AML-193 (cell line): ENCODE measurements around the gene RBFOX1.

ENCODE experiments used
- DNase-seq, 2 experiments: peaks; one replicate each; lab custom pipeline; 2025; lab: John Stamatoyannopoulos, UW

Gene RBFOX1

DNA sequence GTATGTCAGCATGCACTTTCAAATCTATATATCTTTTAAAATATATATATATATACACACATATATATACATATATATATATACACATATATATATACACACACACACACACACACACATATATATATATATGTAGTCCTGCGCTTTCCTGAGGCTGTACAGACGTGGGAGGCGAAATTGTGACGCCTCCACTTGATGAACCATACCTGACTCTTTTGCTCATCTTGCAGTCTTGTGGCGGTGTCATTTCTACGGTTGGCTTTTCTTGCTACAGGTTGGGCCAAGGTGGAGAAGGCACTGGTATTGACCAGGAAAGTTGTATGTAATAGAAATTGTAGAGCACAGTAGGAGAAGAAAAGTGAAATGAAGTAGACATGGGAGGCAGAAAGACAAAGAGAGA lies 88.2 kb downstream of the RBFOX1 start:
- DNase-seq, result no peak

DNA sequence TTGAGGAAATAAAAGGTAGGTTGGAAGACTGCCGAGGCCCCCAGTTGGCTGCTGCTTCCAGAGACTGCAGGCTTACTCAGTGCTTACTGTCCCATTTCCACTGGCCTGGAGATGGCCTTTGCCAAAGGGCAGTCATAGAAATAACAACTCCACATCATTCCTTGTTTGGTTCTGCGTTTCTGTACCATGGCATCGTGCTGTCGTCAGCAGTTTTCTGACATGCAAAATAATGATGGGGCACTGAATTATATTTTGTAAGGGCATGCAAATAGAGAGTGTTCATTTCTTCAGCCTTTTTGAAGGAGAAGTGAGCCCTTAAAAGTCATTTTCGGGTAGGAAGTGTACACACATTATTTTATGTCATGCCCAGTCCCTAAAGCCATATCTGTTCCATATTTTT lies 88.9 kb downstream of the RBFOX1 start:
- no peak for DNase-seq

DNA sequence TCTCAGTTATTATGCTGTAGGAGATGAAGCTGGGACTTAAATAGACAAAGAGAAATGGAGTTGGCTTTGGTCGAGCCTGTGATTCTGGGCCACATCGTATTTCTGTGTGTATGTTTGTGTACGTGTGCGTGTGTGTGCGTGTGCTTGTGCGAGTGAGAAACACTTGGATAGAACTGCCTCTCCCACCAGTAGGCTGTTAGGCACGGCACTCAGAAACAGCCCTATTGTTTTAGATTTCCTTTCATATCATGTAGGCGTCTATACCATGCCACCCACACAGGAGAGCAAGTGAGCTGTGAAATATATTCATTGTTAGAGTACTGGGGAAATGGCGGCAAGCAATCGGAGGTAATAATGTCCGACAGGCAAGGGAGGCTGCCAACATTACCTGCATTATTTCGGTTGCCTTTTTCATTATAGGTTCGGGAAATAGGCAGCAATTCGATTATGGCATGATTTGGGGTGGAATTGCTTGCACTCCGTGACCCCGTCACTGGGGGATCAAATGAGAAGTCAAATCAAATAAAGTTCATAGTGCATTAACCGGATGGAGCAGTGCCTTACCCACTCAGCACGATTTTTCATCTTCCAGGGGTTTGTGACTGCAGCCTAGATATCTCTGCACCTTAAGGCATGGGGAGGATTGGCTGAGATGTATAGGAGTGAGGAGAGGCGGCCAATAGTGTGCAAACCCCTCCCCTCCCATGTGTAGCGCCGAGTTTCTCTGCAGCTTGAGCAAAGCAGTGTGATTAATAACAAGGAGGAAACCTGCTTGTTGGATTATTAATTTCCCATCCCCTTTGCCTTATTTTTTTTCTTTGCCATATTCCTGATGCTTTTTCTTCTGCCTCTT lies 89.6 kb downstream of the RBFOX1 start:
- no peak for DNase-seq

DNA sequence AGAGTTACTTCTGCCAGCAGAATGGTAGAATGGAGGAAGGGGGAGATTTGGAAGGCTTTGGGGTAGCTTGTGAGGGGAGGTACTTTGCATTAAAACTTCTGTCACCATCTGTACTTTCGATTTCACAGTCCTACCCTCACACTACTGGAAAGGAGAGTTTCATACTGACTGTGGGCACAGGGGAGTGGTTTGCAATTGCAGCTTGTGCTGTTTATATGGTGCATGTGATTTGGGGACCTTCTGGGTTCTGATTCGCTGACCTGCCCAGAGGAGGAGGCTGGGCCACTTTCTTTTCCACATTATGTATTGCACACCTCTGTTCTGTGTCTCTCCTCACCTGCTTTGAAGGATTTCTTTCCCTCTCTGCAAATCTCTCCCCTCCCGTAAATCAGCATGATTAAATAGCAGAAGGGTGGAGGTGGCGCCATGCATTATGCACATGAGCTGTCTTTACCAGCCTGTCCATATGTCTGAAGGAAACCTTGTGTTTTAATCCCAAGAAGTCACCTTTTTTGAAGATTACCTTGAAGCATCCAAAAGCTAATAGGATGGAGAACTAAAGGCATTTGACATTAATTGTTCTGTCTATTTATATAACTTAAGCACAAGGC lies 90.9 kb downstream of the RBFOX1 start:
- DNase-seq, result no peak

DNA sequence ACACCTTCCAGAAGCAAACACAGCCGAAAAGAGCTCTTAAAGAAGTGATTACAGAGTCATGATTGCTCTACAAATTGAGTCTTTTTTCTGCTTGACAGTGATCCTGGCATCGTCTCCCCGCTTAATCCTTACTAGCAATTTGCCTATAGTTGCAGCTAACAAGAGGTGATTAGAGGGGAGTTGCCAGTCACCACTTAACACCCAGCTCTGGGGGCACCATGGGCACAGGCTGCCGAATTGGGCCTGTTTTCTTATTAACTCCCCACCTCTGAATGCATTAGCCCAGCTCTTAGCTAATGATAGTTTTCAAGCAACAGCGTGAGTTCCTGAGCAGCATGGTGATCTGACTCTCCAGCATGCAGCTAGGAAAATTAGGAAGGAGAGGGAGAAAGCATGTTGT lies 93.5 kb downstream of the RBFOX1 start:
- no peak for DNase-seq

DNA sequence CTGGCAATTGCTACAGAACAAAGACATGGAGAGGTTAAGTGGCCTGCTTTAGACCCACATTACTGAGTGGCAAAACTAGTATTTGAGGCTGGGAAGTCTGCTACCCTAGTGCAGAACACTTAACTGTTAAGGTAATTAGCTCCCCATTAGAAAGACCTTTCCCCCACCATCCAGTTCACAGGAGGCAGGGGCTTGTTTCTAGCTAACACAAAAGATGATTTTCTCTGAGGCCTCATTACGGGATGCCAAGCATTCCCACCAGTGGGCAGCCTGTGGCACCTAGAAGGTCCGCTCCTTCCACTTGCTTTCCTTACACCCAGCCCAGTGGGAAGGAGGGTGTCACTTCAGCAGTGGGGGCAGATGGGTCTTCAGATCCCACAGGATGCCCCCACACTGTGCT lies 99.1 kb downstream of the RBFOX1 start:
- DNase-seq, result no peak

DNA sequence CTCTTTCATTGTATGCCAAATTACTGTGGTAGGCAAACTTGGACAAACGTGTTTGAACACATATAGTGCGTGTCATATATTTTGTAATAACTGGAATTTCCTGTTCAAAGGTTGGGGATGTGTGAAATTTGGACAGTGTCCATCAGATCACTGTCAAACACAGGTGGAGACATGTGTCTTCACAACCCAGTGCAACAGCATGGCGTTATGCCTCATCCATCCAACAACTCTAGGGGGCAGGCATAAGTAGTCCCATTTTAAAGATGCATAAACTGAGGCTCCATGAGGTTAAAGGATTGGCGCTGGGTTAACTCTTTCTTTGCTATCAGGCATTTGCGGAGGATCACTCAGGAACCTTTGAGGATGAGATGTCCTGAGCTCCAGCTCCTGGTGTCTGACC lies 103.7 kb downstream of the RBFOX1 start:
- DNase-seq, result no peak

DNA sequence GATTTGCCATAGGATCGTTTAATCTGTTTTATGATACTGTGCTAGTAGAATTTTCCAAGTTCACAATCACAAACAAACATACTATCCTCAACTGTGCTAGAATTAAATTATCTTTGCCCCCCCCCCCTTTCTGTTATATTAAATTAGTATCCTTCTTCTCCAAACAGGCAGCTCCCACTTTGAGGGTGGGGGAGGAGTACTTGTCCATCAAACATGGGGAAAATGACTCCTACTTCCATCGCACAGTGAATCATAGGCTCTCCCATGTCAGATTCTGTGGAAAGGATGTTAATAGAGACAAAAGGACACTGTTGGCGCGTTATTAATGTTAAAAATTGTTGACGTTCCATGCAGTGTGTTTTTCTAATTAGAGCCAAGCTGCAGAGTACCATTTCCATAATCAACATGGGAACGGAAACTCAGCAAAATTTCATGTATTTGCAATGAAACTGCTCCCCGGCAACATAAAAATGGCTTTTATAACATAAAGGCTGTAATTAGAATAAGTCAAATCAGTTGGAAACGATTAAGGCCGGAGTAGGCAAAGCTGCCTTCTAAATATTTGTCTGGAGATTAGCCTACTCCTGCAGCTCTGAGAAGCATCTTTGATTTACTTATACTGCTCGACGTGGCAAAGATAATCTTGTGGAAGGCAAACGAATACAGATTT lies 104.6 kb downstream of the RBFOX1 start:
- no peak for DNase-seq

DNA sequence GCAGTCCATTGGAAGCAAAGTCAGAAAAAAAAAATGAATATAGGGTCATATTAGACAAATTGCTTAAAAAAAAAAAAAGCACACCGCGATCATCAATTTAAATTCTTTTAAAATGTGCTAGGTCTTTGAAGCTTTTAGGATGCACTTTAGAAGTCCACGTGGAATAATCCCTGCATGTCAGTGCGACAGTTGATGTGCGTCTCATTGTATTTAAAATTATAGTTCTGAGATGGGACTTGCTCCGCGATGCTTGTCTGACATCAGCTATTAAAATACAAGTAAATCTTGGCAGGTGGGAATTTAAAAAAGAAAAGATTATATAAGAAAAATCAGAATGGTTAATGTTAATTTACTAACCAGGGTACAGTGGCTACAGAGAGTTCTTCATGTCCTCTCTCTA lies 105.2 kb downstream of the RBFOX1 start:
- no peak for DNase-seq

DNA sequence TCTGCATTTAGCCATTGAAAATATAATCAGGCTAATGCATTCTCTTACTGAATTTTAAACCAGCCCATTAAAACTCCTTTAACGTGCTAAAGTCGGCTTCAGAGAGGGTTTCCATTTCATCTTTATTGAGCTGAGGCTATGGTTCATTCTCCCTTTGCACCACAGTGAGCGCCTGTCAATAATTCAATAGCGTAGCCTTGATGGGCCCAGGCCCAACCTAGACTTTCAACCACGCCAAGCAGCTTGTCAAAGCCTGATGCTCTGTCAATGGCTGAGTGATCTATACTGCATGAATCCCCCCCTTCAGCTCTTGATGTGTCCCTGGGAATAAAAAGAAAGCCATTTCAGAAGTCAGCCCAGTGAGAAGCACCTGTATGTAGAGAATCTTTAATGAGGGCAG lies 106.0 kb downstream of the RBFOX1 start:
- no peak for DNase-seq

DNA sequence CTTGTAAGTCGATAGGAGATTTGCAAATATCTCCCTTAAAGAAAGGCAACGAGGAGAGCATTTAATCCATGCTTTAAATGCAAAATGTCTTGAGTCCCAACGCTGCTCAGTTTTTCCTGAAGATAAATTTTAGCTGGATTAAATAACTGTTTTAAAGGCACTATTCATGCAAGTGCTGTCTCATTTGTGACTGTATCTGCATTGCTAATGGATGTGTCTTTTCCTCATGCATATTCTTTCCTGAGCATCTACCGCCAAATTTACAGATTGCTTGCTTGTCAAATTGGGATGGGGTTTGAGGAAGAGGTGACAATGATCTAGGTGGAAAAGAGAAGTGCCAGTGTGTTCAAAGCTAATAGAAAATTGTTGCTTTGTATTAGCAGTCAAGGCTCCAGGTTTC lies 106.9 kb downstream of the RBFOX1 start:
- DNase-seq, result no peak

DNA sequence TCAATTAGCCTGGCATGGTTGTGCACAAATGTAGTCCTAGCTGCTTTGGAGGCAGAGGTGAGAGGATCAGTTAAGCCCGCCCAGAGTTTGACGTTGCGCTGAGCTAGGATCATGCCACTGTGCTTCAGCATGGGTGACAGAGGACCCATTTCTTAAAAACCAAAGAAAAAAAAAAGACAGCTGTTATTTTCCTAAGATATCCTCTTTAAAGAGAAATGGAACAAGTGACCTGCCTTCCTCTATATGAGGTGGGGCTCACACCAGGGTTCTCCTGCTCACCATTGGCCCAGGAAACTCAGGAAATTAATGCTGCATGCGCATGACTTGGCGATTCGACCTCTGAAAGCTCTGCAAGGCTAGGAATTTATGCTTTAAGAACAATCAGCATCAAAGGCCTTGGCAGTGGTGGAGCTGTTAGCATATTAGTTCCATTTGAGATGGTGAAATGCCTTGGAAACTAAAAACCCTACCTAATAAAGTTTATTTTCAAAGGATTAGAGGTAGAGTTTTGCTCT lies 108.3 kb downstream of the RBFOX1 start:
- DNase-seq, result no peak

DNA sequence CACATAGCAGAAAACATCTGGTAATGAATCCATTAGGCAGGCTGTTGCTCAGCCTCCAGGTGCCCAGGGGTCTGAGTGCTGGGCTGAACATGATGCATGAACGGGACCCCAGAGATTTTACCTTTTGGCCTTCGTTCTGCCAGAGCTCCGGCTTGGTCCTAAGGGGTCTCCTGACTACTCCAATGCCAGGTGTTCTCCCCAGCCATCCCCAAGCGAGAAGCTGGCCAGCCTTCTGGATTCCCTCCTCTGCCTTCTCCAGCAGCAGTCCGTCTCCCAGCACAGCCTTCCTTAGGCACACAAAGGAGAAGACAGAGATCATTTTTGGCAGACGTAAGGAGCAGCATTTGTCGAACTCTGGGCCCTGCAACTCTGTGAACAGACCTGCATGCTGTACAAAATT lies 109.4 kb downstream of the RBFOX1 start:
- DNase-seq, result no peak

DNA sequence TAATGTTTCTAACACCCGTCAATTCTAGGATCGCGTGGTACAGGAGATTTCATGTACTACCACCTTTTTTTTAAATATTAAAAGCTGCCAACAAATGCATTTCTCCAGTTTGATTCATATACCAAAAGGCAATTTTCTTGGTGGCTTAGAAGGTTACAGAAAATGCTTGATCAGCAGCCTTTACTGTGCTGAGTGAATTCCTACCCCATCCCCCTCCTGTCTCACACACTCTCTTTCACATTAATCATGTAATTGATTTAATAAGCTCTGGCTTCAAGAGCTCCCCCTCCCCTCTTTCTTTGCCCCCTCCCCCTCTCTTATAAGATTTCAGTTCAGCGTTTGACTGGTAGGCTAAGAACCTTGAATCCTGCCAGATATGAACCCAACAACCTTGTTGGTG lies 110.5 kb downstream of the RBFOX1 start:
- no peak for DNase-seq

DNA sequence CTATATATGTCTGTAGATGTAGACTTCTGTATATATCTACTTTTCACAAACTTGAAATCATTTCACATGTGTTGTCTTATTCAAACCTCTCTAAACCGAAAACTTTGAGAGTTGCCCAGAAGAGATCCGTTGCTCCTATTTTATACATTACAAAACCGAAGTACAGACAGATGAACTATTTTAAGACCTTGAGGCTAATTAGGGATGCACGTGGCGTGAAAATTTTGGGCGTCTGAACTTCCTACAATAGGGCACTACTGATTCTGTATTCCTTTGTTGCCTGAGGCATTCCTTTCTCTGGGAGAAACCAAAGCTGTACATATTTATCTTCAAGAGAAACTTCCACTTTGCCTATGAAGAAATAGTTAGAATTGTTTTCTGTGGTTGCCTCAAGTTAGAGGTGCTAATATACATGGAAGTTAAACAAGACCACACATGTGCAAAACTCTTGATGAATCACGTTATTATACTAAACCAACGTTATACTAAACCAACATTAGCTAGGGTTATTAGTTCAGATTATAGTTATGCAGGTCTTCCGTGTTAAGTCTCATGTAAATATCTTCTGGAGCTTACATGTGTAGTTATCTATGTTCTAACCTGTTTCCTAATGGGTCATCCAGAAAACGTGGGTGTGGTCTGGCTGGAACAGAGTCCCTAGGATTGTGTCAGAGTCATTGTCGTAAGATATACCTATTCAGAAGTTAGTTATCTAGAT lies 111.2 kb downstream of the RBFOX1 start:
- no peak for DNase-seq

DNA sequence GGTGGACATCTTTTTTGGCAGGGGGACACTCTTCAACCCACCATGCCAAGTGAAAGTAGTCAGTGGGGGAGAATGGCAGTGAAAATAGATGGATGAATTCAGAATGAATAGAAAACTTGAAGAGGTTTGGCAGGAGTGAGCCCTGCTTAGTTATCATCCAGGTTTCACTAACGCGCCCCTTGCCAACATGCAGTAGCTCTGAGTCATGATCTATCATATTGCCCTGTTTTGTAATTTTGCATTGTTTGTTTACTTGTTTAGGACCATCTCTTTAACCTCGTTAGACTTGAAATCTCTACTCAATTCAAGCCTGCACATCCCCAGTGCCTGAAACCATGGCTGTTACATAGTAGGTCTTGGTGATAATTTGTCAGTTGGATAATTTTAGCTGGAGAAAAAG lies 116.7 kb downstream of the RBFOX1 start:
- no peak for DNase-seq

DNA sequence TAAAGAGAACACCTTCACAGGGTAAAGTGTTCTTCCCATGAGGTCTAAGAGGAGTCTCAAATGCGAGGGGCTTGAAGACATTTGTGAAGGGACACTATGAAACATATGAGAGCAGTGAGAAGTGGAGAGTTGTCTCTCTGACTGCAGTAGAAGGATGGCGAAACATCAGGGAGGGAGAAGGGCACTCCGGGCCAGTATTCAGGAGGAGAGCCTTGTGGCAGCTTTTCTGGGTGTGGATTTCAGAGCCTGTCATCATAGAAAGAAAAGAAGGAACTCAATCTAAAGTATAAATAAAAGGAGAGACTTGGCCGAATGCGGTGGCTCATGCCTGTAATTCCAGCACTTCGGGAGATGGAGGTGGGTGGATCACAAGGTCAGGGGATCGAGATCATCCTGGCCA lies 117.2 kb downstream of the RBFOX1 start:
- DNase-seq, result no peak

DNA sequence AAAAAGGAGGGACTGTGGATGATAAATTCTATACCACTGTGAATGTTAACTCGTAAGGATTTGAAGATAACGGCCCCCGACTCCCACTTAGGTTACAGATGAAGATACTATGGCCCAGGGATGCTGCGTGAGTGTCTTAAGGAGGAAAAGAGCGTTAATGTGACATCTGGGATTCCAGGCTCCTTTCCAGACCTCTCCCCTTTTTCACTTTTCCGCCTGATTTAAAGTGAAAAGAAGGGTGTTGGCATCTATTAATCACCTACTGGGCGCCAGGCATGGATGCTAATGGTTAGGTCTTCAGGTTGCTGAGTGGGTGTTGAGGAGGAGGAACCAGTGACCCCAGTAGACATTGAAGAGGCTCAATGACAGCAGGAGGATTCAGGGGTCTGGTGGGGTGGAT lies 117.8 kb downstream of the RBFOX1 start:
- no peak for DNase-seq

DNA sequence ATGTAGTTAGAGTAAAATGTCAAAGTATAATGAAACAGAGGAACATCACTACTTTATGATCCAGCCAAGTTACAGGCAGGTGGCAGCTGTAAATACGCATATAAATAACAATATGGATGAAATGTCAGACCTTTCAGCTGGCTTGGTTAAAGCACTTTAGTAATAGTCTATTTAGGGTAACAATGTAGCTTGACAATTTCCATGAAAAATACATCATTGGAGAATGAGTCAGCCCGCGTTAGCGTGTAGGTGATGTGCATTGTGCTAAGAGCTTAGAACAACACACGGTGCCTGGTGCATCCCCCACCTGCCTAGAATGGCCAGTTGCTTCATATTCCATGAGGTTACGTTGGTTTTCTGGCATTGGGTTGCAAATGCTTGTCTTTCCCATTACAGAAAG lies 119.4 kb downstream of the RBFOX1 start:
- no peak for DNase-seq

DNA sequence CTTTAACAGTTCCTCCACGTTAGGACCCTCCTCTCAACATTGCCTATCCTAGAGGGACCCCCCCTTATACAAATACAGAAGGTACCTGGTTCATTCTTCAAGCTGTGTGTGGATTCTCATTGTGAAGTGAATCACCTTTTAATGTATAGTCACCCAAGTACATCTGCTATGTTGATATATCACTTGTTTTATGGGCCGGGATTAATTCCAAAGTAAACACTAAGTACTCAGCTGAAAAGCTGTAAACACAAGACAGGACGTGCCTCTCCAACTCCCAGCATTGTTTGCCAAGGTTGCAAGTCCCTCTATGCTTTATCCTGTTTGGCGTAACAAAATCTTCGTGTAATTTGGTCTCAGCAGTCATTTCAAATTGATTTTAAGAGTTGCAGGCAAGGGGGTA lies 123.6 kb downstream of the RBFOX1 start:
- no peak for DNase-seq

DNA sequence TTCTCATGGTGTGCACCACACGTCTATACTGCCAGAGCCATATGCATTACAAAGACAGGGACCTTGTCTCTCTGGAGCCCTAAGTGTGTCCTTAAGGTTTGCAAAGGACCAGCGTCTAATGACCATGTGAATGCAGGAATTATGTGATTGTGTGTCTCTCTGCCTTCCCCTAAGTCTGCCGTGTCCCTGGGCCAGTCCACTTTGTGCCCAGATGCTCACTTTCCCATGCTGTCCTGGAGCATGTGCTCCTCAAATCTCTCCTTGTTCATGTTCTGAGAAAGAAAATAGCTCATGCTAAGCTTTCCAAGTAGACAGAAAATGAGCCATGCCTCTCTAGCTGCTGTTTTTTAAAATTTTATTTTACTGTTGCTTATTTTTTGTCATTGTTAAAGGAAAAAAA lies 125.5 kb downstream of the RBFOX1 start:
- no peak for DNase-seq

DNA sequence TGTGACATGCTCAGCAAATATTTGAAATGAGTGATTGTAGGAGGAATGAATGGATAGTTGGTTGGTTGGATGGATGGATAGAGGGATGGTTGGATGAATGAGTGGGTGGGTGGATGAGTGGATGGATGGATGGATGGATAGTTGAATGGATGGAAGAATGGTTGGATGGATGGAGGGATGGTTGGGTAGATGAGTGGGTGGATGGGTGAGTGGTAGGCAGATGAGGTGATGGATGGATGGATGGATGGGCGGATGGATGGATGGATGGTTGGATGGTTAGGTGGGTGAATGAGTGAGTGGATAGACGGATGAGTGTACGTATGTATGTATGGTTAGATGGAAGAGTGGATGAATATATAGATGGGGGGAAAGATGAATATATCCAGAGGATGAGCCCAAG lies 137.7 kb downstream of the RBFOX1 start:
- DNase-seq, result no peak

DNA sequence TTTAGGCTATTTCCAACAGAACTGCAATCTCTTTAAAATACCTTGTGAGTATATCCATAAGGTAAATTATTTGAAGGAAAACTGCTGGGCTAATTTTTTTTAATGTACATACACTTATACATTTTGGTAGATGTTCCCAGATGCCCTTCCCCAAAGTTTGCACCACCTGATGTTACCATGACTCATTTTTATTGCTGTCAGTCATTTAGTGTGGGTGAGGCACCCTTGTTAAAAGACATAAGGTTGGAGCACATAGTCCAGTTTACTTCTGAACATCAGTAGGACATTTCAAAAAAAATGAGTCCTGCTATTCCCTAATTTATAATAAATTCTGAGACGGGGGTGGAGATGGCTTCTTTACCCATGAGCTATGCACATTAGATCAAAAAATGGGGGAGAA lies 138.6 kb downstream of the RBFOX1 start:
- no peak for DNase-seq
